H7 (cell line): ENCODE data around the gene SLCO4A1. TPM values are rescaled to one million over a fixed set of nuclear protein-coding genes. Genes with fewer than 3 reads are reported as not detected.
"Not testable (repeated sequence)": the region's sequence is repeated elsewhere in the genome, so short reads cannot be mapped to it uniquely, and the experiment has no call there.

ENCODE experiments used
- DNase-seq: peaks from one replicate; pipeline ENCODE4 v3.0.0; 2012
- H3K27me3 ChIP-seq: 2 replicates; pipeline ENCODE4 v1.6.0; 2011; ENCODE audit warnings: mild to moderate bottlenecking, low read length; ENCODE audit not compliant: control insufficient read depth, insufficient read depth
- H3K36me3 ChIP-seq: replicated peaks from 2 replicates; pipeline ENCODE4 v1.5.1; 2011; ENCODE audit warnings: low read length; ENCODE audit not compliant: control insufficient read depth, insufficient read depth
- H3K4me3 ChIP-seq: 2 replicates; pipeline ENCODE4 v1.5.1; 2011; ENCODE audit warnings: low read depth, mild to moderate bottlenecking, control low read depth, low read length, moderate library complexity; ENCODE audit not compliant: insufficient read depth
- total RNA-seq: library from RNA; depleted of rRNA; stranded (reverse); fragments of >200 nt; shearing (Covaris generic); gene quantifications from 2 replicates; pipeline ENCODE4 v1.2.3, GENCODE V29; 2014

SLCO4A1 gene
- total RNA-seq, 1 experiment from 2014 or later: 14.6 TPM

DNA sequence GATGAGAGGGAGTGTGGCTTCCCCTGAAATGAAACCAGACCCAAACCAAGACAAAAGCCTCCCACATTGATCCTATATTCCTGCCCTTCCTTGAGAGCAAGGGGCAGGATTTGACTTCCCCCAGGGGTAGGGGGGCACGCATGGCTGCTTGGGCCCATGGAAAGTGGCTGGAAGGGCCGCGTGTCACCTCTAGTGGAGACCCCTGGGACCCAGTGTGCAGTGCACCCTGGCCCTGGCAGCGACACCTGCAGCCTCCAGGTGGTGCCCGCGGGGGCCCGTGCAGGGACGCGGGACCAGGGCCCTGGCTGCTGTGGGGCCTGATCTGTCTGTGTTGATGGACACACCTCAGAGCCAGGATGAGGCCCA is 18.0 kb upstream of the SLCO4A1 start:
- DNase-seq: peak; percentile 89
- Histone ChIP-seq H3K36me3 (no peaks in the 10 kb centered on the region), H3K27me3 (no peaks in the 10 kb centered on the region), H3K4me3 (no peak overlapping the region)

- Histone ChIP-seq H3K36me3 (no peaks in the 10 kb centered on the region), H3K27me3 (no peaks in the 10 kb centered on the region), H3K4me3 (no peak overlapping the region)
- no peak for DNase-seq
Observed at GRCh38 chr20:62624719-62625453, 17.4 kb upstream of the SLCO4A1 start.

DNA sequence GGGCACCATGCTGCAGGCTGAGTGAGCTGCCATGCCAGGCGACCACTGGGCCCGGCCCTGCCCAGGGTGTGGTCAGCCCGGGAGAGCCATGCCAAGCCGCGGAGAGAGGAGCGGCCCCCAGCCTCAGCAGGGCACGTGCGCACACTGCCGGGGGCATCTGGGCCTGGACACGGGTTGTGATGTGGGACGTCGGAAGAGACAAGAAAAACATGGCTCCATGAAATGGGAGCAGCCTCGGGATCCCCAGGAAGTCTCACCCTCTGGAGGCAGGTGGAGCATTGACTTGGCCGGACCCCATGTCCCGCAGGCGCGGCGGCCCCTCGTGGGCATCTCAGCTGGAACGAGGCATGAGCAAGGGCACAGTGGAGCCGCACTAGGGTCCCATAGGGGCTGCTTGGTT is 16.8 kb upstream of the SLCO4A1 start:
- H3K4me3 ChIP-seq: no peak overlapping the region
- H3K27me3 ChIP-seq: no peaks in the 10 kb centered on the region
- H3K36me3 ChIP-seq: no peaks in the 10 kb centered on the region
- no peak for DNase-seq

- no peaks in the 10 kb centered on the region for H3K36me3 ChIP-seq
- H3K4me3 ChIP-seq: no peak overlapping the region
- DNase-seq: no peak
- H3K27me3 ChIP-seq: no peaks in the 10 kb centered on the region
Observed at GRCh38 chr20:62625921-62626547, 16.3 kb upstream of the SLCO4A1 start.

GRCh38 chr20:62627425-62627824 is 14.9 kb upstream of the SLCO4A1 start:
- not testable (repeated sequence) for H3K27me3 ChIP-seq

GRCh38 chr20:62627901-62628612 is 14.2 kb upstream of the SLCO4A1 start:
- DNase-seq: no peak
- no peak overlapping the region for H3K4me3 ChIP-seq
- no peaks in the 10 kb centered on the region for H3K36me3 ChIP-seq
- no peaks in the 10 kb centered on the region for H3K27me3 ChIP-seq

More at GRCh38 chr20:62627425-62627824, 14.9 kb upstream of the SLCO4A1 start:
- not testable (repeated sequence) for H3K4me3 ChIP-seq, H3K36me3 ChIP-seq, DNase-seq

GRCh38 chr20:62628691-62629090 is 13.6 kb upstream of the SLCO4A1 start:
- DNase-seq: peak; percentile 83
- no peak overlapping the region for H3K4me3 ChIP-seq
- H3K36me3 ChIP-seq: no peaks in the 10 kb centered on the region
- H3K27me3 ChIP-seq: no peaks in the 10 kb centered on the region

GRCh38 chr20:62629864-62630470 is 12.3 kb upstream of the SLCO4A1 start:
- Histone ChIP-seq H3K36me3 (no peaks in the 10 kb centered on the region), H3K4me3 (no peak overlapping the region), H3K27me3 (no peaks in the 10 kb centered on the region)
- DNase-seq: no peak

DNA sequence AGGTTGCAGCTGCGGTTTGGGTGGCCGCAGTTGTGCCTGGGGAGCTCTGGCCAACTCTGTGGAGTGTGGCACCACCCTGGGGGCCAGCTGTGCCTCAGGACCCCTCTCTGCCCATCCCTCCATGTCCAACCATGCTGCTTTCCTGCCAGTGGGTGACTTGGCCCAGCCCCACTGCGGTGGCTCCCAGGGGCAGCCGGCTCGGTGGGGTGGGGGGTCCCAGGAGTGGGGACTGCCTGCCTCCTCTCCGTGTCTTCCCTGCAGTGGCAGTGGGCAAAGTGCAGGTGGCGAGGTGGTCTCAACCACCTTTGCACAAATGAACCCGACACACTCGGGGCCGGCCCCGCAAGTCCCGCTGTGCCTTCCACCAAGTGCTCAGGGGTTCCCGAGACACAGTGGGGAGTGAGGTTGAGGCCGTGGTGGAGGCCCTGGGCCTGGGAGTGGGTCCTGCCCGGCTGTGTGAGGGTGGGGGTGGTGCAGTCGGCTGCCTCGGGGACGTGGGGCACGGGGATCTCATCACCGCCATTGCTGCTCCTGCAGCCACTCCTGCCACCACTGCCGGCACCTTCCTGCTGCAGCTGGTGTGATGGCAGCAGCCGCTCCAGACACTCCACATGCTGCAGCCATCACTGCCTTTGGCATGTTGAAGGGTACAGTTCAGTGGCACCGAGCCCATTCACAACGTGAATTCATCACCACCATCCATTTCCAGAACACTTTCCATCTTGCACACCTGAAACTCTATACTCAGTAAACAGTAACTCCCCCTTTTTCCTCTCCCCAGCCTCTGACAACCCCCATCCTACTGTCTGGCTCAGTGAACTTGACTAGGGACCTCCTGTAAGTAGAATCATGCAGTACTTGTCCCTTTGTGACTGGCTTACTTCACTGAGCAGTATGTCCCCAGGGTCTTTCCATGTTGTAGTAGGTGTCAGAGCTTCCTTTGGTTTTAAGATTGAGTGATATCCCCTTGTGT is 10.7 kb upstream of the SLCO4A1 start:
- DNase-seq: no peak
- Histone ChIP-seq H3K4me3 (no peak overlapping the region), H3K36me3 (no peaks in the 10 kb centered on the region), H3K27me3 (no peaks in the 10 kb centered on the region)

DNA sequence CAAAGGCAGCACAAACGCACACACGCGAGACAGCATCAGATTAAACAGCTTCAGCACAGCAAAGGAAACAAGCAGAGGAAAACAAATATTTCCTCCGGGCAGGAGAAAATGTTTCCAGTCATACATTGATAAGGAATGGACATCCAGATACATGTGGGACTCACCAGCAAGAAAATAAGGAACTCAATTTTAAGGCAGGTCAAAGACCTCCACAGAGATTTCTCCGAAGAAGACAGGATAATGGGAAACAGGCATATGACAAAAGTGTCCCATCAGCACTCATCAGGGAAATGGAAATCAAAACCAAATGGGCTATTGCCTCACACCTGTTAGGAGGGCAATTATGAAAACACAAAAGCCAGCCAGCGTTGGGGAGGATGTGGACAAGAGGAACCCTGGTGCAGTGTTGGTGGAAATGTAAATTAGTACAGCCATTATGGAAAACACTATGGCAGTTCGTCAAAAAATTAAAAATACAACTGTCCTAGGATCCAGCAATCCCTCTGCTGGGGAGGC is 9.7 kb upstream of the SLCO4A1 start:
- no peaks in the 10 kb centered on the region for H3K27me3 ChIP-seq
- H3K36me3 ChIP-seq: no peaks in the 10 kb centered on the region
- no peak for DNase-seq
- no peak overlapping the region for H3K4me3 ChIP-seq

GRCh38 chr20:62633598-62634329 is 8.5 kb upstream of the SLCO4A1 start:
- Histone ChIP-seq H3K4me3 (no peak overlapping the region), H3K36me3 (no peaks in the 10 kb centered on the region), H3K27me3 (no peaks in the 10 kb centered on the region)
- peak; percentile 63 for DNase-seq

- DNase-seq: peak; percentile 65
- Histone ChIP-seq H3K36me3 (no peaks in the 10 kb centered on the region), H3K27me3 (peaks cover 1% of the 10 kb centered on the region; the same call in 1 of the 2 replicates), H3K4me3 (no peak overlapping the region)
Observed at GRCh38 chr20:62634330-62634967, 7.9 kb upstream of the SLCO4A1 start.

GRCh38 chr20:62635232-62635631 is 7.1 kb upstream of the SLCO4A1 start:
- peaks cover 1% of the 10 kb centered on the region; the same call in 1 of the 2 replicates for H3K27me3 ChIP-seq
- no peak for DNase-seq
- H3K36me3 ChIP-seq: no peaks in the 10 kb centered on the region
- no peak overlapping the region for H3K4me3 ChIP-seq
